GM12878 (cell line): ENCODE results near the gene STAT4. TPM values are rescaled to one million over a fixed set of nuclear protein-coding genes. Genes with fewer than 3 reads are reported as not detected.

ENCODE experiments used
- ATAC-seq: fragments of 200-7000 bp; cut with Tn5 transposase; 3 replicates; pipeline ENCODE4 v1.9.1; 2020; ENCODE audit warnings: mild to moderate bottlenecking, moderate library complexity
- BruUV-seq: library from RNA; stranded (reverse); fragments of 400-500 nt; replicated peaks from 2 replicates; lab custom pipeline; 2021; lab: Mats Ljungman, UMichigan
- CTCF ChIA-PET: fragments of 300-600 bp; sonication (Branson Sonifier 250); formaldehyde crosslinking; extraction: SDS; loops from one replicate; lab custom pipeline; 2021; ENCODE audit warnings: inconsistent platforms; lab: Yijun Ruan, JAX
- POLR2A ChIA-PET: fragments of 350-600 bp; formaldehyde crosslinking; extraction: SDS; loops from one replicate; lab custom pipeline; 2021; ENCODE audit warnings: inconsistent platforms; lab: Charles Lee
- RAD21 ChIA-PET: fragments of 300-600 bp; sonication (Branson Sonifier 250); formaldehyde crosslinking; loops from one replicate; lab custom pipeline; 2023; ENCODE audit warnings: antibody characterized with exemption; ENCODE audit not compliant: unreplicated experiment; lab: Charles Lee
- SMC1A ChIA-PET: fragments of 300-600 bp; sonication (Branson Sonifier 250); formaldehyde crosslinking; loops from one replicate; lab custom pipeline; 2023; ENCODE audit not compliant: unreplicated experiment, uncharacterized antibody; lab: Charles Lee
- DNase-seq: peaks from one replicate; pipeline ENCODE4 v3.0.0-alpha.2; 2011; ENCODE audit warnings: low read depth, low spot score
- FAIRE-seq: peaks from 3 replicates; lab custom pipeline; 2011; peaks lifted over from hg19 to GRCh38; lab: Jason Lieb, UNC
- H2AFZ ChIP-seq: 2 replicates; pipeline ENCODE4 v1.6.0; 2011; ENCODE audit warnings: low read depth, low read length, control low read depth; ENCODE audit not compliant: control insufficient read depth
- H3K27ac ChIP-seq: 2 replicates; pipeline ENCODE4 v1.5.1; 2011; ENCODE audit warnings: control low read depth; ENCODE audit not compliant: control insufficient read depth, insufficient read depth
- H3K27me3 ChIP-seq, 2 experiments: replicated peaks in 1 of 2; 2 replicates each; pipeline versions ENCODE4 v1.6.0 to v1.6.1; 2011; ENCODE audit warnings: low read length in 1 of 2; ENCODE audit not compliant: control insufficient read depth in 2 of 2, insufficient read depth in 2 of 2
- H3K36me3 ChIP-seq, 2 experiments: 2 replicates each; pipeline ENCODE4 v1.5.1; 2011; ENCODE audit warnings: low read length in 1 of 2; ENCODE audit not compliant: control insufficient read depth in 2 of 2, insufficient read depth in 2 of 2
- H3K4me1 ChIP-seq: 2 replicates; pipeline ENCODE4 v1.6.1; 2011; ENCODE audit warnings: mild to moderate bottlenecking, low read length, moderate library complexity, mixed read lengths; ENCODE audit not compliant: control insufficient read depth, insufficient read depth
- H3K4me2 ChIP-seq: 2 replicates; pipeline ENCODE4 v1.6.0; 2011; ENCODE audit warnings: control low read depth; ENCODE audit not compliant: control insufficient read depth, insufficient read depth
- H3K4me3 ChIP-seq: fragments of 200-600 bp; sonication (generic); 2 replicates; pipeline ENCODE4 v1.5.1; 2016
- H3K79me2 ChIP-seq: 2 replicates; pipeline ENCODE4 v1.6.0; 2011; ENCODE audit warnings: low read length; ENCODE audit not compliant: control insufficient read depth, insufficient read depth
- H3K9ac ChIP-seq: 2 replicates; pipeline ENCODE4 v1.8.0; 2011; ENCODE audit warnings: low read length, control low read depth, mixed read lengths; ENCODE audit not compliant: control insufficient read depth, insufficient read depth
- H3K9me3 ChIP-seq: replicated peaks from 3 replicates; pipeline ENCODE4 v1.5.1; 2011; ENCODE audit warnings: mild to moderate bottlenecking, low read length; ENCODE audit not compliant: control insufficient read depth, insufficient read depth
- H4K20me1 ChIP-seq: 2 replicates; pipeline ENCODE4 v1.6.0; 2011; ENCODE audit not compliant: control insufficient read depth, insufficient read depth
- BMI1 ChIP-seq: fragments of 450-650 bp; IDR thresholded peaks from 2 replicates; pipeline ENCODE4 v1.6.1; 2016; ENCODE audit warnings: mild to moderate bottlenecking, moderate library complexity, borderline replicate concordance
- CBX5 ChIP-seq: sonication (generic); IDR thresholded peaks from 2 replicates; pipeline ENCODE4 v1.6.1; 2016; ENCODE audit warnings: low read depth, moderate library complexity, mild to moderate bottlenecking, inconsistent platforms
- EP300 ChIP-seq, 2 experiments: fragments of 150-350 bp in 1 of 2; IDR thresholded peaks; 2 replicates each; pipeline ENCODE4 v1.6.1; 2011 to 2012; ENCODE audit warnings: low read depth in 2 of 2, low read length in 2 of 2, borderline replicate concordance in 1 of 2, improper control_type of control experiment in 1 of 2, inconsistent platforms in 1 of 2; ENCODE audit not compliant: control insufficient read depth in 1 of 2
- IRF4 ChIP-seq: IDR thresholded peaks from 2 replicates; pipeline ENCODE4 v1.6.1; 2011; ENCODE audit warnings: low read depth, low read length
- LARP7 ChIP-seq: fragments of 450-650 bp; IDR thresholded peaks from 2 replicates; pipeline ENCODE4 v1.6.1; 2017; ENCODE audit warnings: mild to moderate bottlenecking
- MEF2A ChIP-seq: IDR thresholded peaks from 2 replicates; pipeline ENCODE4 v1.6.1; 2011; ENCODE audit warnings: low read depth, mild to moderate bottlenecking, low read length, moderate library complexity; ENCODE audit not compliant: insufficient read depth
- MTA3 ChIP-seq: IDR thresholded peaks from 2 replicates; pipeline ENCODE4 v1.6.1; 2012; ENCODE audit warnings: low read length, inconsistent platforms, borderline replicate concordance
- MYB ChIP-seq: fragments of 150-350 bp; IDR thresholded peaks from 2 replicates; pipeline ENCODE4 v1.6.1; 2014; ENCODE audit warnings: mild to moderate bottlenecking, low read depth, low read length, borderline replicate concordance
- NFXL1 ChIP-seq: fragments of 450-650 bp; IDR thresholded peaks from 2 replicates; pipeline ENCODE4 v1.6.1; 2017; ENCODE audit warnings: antibody characterized with exemption, mild to moderate bottlenecking, borderline replicate concordance
- NFYB ChIP-seq: IDR thresholded peaks from 2 replicates; pipeline ENCODE4 v1.6.1; 2011; ENCODE audit warnings: low read depth, mild to moderate bottlenecking, low read length, improper control_type of control experiment, moderate library complexity; ENCODE audit not compliant: insufficient read depth
- NR2C2 ChIP-seq: IDR thresholded peaks from 2 replicates; pipeline ENCODE4 v1.6.1; 2011; ENCODE audit warnings: borderline replicate concordance, low read depth; ENCODE audit not compliant: control insufficient read depth, insufficient read length
- NR2F1 ChIP-seq: fragments of 450-650 bp; conservative IDR thresholded peaks from 2 replicates; pipeline ENCODE4 v1.6.1; 2017; ENCODE audit warnings: mild to moderate bottlenecking
- PAX5 ChIP-seq: IDR thresholded peaks from 2 replicates; pipeline ENCODE4 v1.6.1; 2011; ENCODE audit warnings: low read depth, low read length, borderline replicate concordance
- RELB ChIP-seq: fragments of 450-650 bp; IDR thresholded peaks from 2 replicates; pipeline ENCODE4 v1.6.1; 2017; ENCODE audit warnings: low read depth, mild to moderate bottlenecking, moderate library complexity
- SMC3 ChIP-seq: IDR thresholded peaks from 2 replicates; pipeline ENCODE4 v1.6.1; 2011; ENCODE audit warnings: low read length, improper control_type of control experiment, borderline replicate concordance
- SUZ12 ChIP-seq: fragments of 200-600 bp; sonication (generic); IDR thresholded peaks from one replicate; pipeline ENCODE4 v1.6.1; 2018; ENCODE audit warnings: antibody characterized with exemption, mild to moderate bottlenecking; ENCODE audit not compliant: unreplicated experiment
- ZBTB4 ChIP-seq: fragments of 450-650 bp; formaldehyde crosslinking; IDR thresholded peaks from 2 replicates; pipeline ENCODE4 v1.4.0; 2022; ENCODE audit warnings: mild to moderate bottlenecking, moderate library complexity
- WGBS: methylation state at CpG from one replicate; pipeline ENCODE4 v1.1.6; 2016; ENCODE audit warnings: low lambda C conversion rate; ENCODE audit not compliant: insufficient replicate concordance, insufficient coverage; ENCODE audit errors: missing lambda C conversion rate; 5-methylcytosine and 5-hydroxymethylcytosine counted together
- in situ Hi-C: fragments of 300-500 bp; cut with MboI; formaldehyde crosslinking; loops from 9 replicates; pipeline ENCODE4 v1.14.3; 2018; ENCODE audit warnings: mixed read lengths
- intact Hi-C: fragments of 100-400 bp; cut with micrococcal nuclease; formaldehyde crosslinking; loops from one replicate; pipeline ENCODE4 v1.14.2; 2022; ENCODE audit not compliant: unreplicated experiment
- polyA plus RNA-seq, 11 experiments: library from polyadenylated mRNA; depleted of rRNA in 4 of 11; unstranded in 6 of 11; stranded (reverse) in 5 of 11; fragments of >200 nt; fragmentation: Nextera tagmentation in 4 of 11; fragmentation: Illumina TruSeq in 1 of 11; extraction: Ambion mirVana in 4 of 11; extraction: Trizol in 1 of 11; gene quantifications; 1 replicate in 1 of 11; 2 replicates in 10 of 11; pipeline versions ENCODE4 v1.2.1 to v1.2.3, GENCODE V29; 2011 to 2016; ENCODE audit warnings: inconsistent platforms in 2 of 11, missing spikeins in 2 of 11, low read depth in 1 of 11
- total RNA-seq, 4 experiments: library from RNA; depleted of rRNA in 3 of 4; stranded (reverse); fragments of >200 nt in 3 of 4; fragmentation: Illumina TruSeq in 1 of 4; extraction: Trizol in 1 of 4; gene quantifications; 2 replicates each; pipeline versions ENCODE4 v1.2.1 to v1.2.3, GENCODE V29; 2013 to 2021

Gene STAT4
- total and polyA plus RNA-seq, 10 of the 15 experiments (the other 5 are each of a cell fraction or from before 2014, with no cell fraction given): 3.1 to 9.3 (median 7.1) TPM

GRCh38 chr2:191190435-191190834 is 39.6 kb upstream of the STAT4 start (continued):
- no peak for TF ChIP-seq PAX5
- TF ChIP-seq SUZ12: no peak
- no peak for TF ChIP-seq BMI1
- no peak for TF ChIP-seq SMC3
- TF ChIP-seq RELB: no peak
- TF ChIP-seq IRF4: no peak
- TF ChIP-seq MEF2A: no peak
- TF ChIP-seq MTA3: no peak
- TF ChIP-seq NR2C2: no peak
- no peak for TF ChIP-seq NFYB

GRCh38 chr2:191189112-191189635 is 38.4 kb upstream of the STAT4 start:
- H4K20me1 ChIP-seq: no peaks in the 10 kb centered on the region
- H3K4me3 ChIP-seq: no peak overlapping the region
- DNase-seq (no peak), FAIRE-seq (no peak), ATAC-seq (no peak)
- ChIA-PET RAD21 (no interaction called here), CTCF (no interaction called here), POLR2A (no interaction called here), SMC1A (no interaction called here)
- 88% methylated on average over 8 of the region's 8 CpGs for WGBS
- BruUV-seq: no TSS peak
- no peaks in the 10 kb centered on the region; a peak in 1 of 4 replicates for H3K27me3 ChIP-seq
- H2AFZ ChIP-seq: no peak overlapping the region
- H3K27ac ChIP-seq: no peak overlapping the region
- H3K4me1 ChIP-seq: peaks cover 10% of the 10 kb centered on the region
- intact Hi-C loops (no loop called here), in situ Hi-C loops (no loop called here)
- no peak overlapping the region for H3K9ac ChIP-seq
- TF ChIP-seq CBX5 (no peak), ZBTB4 (CRISPR knock-in tag) (no peak), LARP7 (no peak), NFXL1 (no peak), MYB (no peak), EP300 (IDR thresholded peaks at IDR 0.05; ENCODE audit: borderline replicate concordance in 1 of 2, control insufficient read depth in 1 of 2, low read depth in 2 of 2, low read length in 2 of 2) (no peak), NR2F1 (no peak)
- H3K36me3 ChIP-seq: no peaks in the 10 kb centered on the region
- H3K4me2 ChIP-seq: no peak overlapping the region
- H3K9me3 ChIP-seq: peaks cover 4% of the 10 kb centered on the region; the same call in 2 of the 3 replicates
- H3K79me2 ChIP-seq: no peaks in the 10 kb centered on the region
